ENCODE data around the gene RCE1.

Gene RCE1

DNA sequence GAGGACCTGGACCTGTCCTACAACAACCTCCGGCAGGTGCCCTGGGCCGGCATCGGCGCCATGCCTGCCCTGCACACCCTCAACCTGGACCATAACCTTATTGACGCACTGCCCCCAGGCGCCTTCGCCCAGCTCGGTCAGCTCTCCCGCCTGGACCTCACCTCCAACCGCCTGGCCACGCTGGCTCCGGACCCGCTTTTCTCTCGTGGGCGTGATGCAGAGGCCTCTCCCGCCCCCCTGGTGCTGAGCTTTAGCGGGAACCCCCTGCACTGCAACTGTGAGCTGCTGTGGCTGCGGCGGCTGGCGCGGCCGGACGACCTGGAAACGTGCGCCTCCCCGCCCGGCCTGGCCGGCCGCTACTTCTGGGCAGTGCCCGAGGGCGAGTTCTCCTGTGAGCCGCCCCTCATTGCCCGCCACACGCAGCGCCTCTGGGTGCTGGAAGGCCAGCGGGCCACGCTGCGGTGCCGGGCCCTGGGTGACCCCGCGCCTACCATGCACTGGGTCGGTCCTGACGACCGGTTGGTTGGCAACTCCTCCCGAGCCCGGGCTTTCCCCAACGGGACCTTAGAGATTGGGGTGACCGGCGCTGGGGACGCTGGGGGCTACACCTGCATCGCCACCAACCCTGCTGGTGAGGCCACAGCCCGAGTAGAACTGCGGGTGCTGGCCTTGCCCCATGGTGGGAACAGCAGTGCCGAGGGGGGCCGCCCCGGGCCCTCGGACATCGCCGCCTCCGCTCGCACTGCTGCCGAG is 15.1 kb downstream of the RCE1 start:
- no peak overlapping the region; the same call in 1 of the 2 replicates for H3K9ac ChIP-seq (ENCODE audit: low read depth, low read length)
- no peak overlapping the region for H2AFZ ChIP-seq (ENCODE audit: low read depth, low read length)
- H3K36me3 ChIP-seq (ENCODE audit: insufficient read depth, low read length), result peaks cover 41% of the 10 kb centered on the region
- DNase-seq (no peak), ATAC-seq (ENCODE audit: insufficient read depth, low read depth) (no peak)
- peaks cover 28% of the 10 kb centered on the region; the same call in 1 of the 2 replicates for H4K20me1 ChIP-seq (ENCODE audit: insufficient read depth, low read length)
- no peaks in the 10 kb centered on the region for H3K9me3 ChIP-seq (ENCODE audit: insufficient read depth, low read length, severe bottlenecking)
- H3K27me3 ChIP-seq (ENCODE audit: insufficient read depth, low read length, poor library complexity), result no peaks in the 10 kb centered on the region
- H3K4me2 ChIP-seq (ENCODE audit: insufficient read depth, low read length), result peak overlapping the region; percentile 88
- H3K79me2 ChIP-seq (ENCODE audit: insufficient read depth, low read length), result peaks cover 33% of the 10 kb centered on the region
- H3K27ac ChIP-seq (ENCODE audit: low read length), result no peak overlapping the region
- TF ChIP-seq EZH2 (IDR thresholded peaks at IDR 0.05; ENCODE audit: borderline replicate concordance, low read depth, low read length, severe bottlenecking), result no peak
- TF ChIP-seq, protein P1, sequence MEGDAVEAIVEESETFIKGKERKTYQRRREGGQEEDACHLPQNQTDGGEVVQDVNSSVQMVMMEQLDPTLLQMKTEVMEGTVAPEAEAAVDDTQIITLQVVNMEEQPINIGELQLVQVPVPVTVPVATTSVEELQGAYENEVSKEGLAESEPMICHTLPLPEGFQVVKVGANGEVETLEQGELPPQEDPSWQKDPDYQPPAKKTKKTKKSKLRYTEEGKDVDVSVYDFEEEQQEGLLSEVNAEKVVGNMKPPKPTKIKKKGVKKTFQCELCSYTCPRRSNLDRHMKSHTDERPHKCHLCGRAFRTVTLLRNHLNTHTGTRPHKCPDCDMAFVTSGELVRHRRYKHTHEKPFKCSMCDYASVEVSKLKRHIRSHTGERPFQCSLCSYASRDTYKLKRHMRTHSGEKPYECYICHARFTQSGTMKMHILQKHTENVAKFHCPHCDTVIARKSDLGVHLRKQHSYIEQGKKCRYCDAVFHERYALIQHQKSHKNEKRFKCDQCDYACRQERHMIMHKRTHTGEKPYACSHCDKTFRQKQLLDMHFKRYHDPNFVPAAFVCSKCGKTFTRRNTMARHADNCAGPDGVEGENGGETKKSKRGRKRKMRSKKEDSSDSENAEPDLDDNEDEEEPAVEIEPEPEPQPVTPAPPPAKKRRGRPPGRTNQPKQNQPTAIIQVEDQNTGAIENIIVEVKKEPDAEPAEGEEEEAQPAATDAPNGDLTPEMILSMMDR (IDR thresholded peaks at IDR 0.05; ENCODE audit: borderline replicate concordance, extremely low read depth, low read length, poor library complexity, severe bottlenecking), result no peak
- H3K4me1 ChIP-seq (ENCODE audit: insufficient read depth, low read length), result peaks cover 38% of the 10 kb centered on the region
- peak overlapping the region in 1 of 2 experiments; percentile 86; a peak in 1 of 4 replicates for H3K4me3 ChIP-seq (ENCODE audit: low read depth in 1 of 2, low read length in 2 of 2)

DNA sequence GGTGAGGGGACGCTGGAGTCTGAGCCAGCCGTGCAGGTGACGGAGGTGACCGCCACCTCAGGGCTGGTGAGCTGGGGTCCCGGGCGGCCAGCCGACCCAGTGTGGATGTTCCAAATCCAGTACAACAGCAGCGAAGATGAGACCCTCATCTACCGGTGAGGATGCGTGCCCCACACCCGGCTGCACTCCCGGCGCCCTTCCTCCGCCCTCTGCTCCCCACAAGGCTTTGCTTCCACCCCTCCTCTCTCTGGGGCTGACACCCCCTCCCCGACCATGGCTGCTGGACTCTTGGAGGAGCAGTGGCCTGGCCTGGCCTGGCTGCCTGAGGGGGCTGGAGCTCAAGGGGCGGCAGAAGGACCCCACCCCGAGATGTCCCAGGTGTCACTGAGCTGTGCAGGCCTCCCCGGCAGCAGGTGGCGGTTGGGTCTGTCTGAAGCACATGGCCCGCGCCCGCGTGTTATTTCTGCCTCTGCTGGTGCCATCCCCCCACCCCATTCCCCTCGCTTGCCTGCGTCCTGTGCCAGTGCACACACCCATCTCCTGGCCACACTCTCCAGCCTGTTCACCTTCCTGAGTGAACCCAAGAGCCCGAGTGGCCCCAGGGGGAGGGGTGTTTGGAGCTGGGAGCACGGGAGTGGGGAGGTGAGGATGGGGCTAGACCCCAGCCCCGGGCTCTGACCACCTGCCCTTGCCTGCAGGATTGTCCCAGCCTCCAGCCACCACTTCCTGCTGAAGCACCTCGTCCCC is 15.9 kb downstream of the RCE1 start:
- no peak overlapping the region; the same call in 1 of the 2 replicates for H3K27ac ChIP-seq (ENCODE audit: low read length)
- DNase-seq, result no peak

DNA sequence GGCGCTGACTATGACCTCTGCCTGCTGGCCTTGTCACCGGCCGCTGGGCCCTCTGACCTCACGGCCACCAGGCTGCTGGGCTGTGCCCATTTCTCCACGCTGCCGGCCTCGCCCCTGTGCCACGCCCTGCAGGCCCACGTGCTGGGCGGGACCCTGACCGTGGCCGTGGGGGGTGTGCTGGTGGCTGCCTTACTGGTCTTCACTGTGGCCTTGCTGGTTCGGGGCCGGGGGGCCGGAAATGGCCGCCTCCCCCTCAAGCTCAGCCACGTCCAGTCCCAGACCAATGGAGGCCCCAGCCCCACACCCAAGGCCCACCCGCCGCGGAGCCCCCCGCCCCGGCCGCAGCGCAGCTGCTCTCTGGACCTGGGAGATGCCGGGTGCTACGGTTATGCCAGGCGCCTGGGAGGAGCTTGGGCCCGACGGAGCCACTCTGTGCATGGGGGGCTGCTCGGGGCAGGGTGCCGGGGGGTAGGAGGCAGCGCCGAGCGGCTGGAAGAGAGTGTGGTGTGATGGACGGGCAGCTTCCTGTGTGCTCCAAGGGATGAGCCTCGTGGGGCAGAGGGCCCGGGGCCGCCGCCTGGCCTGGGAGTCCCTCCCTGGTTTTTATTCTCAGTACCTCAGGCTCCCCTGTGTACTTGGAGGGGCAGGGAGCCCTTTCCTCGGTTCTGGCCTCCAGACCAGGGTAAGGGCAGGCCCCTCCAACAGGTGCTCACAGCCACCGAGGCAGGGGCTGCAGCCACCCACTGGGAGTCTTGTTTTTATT is 16.6 kb downstream of the RCE1 start:
- TF ChIP-seq, protein P1 (IDR thresholded peaks at IDR 0.05; ENCODE audit: borderline replicate concordance, extremely low read depth, low read length, poor library complexity, severe bottlenecking), result no peak
- TF ChIP-seq EZH2 (IDR thresholded peaks at IDR 0.05; ENCODE audit: borderline replicate concordance, low read depth, low read length, severe bottlenecking), result no peak
- Histone ChIP-seq H4K20me1 (ENCODE audit: insufficient read depth, low read length) (peaks cover 28% of the 10 kb centered on the region; the same call in 1 of the 2 replicates), H3K9me3 (ENCODE audit: insufficient read depth, low read length, severe bottlenecking) (no peaks in the 10 kb centered on the region), H3K9ac (ENCODE audit: low read depth, low read length) (no peak overlapping the region), H3K4me3 (ENCODE audit: low read depth in 1 of 2, low read length in 2 of 2) (no peak overlapping the region), H3K79me2 (ENCODE audit: insufficient read depth, low read length) (peaks cover 33% of the 10 kb centered on the region), H3K36me3 (ENCODE audit: insufficient read depth, low read length) (peaks cover 41% of the 10 kb centered on the region), H2AFZ (ENCODE audit: low read depth, low read length) (no peak overlapping the region), H3K27ac (ENCODE audit: low read length) (no peak overlapping the region; the same call in 1 of the 2 replicates), H3K4me2 (ENCODE audit: insufficient read depth, low read length) (0 out of 2 replicates have a peak overlapping the region, but pooled peaks have one; percentile 88), H3K4me1 (ENCODE audit: insufficient read depth, low read length) (peaks cover 37% of the 10 kb centered on the region), H3K27me3 (ENCODE audit: insufficient read depth, low read length, poor library complexity) (no peaks in the 10 kb centered on the region)
- DNase-seq (no peak), ATAC-seq (ENCODE audit: insufficient read depth, low read depth) (no peak)

More for the DNA sequence above, 15.9 kb downstream of the RCE1 start:
- Histone ChIP-seq H4K20me1 (ENCODE audit: insufficient read depth, low read length) (peaks cover 28% of the 10 kb centered on the region; the same call in 1 of the 2 replicates), H3K27me3 (ENCODE audit: insufficient read depth, low read length, poor library complexity) (no peaks in the 10 kb centered on the region), H3K9me3 (ENCODE audit: insufficient read depth, low read length, severe bottlenecking) (no peaks in the 10 kb centered on the region), H2AFZ (ENCODE audit: low read depth, low read length) (no peak overlapping the region), H3K4me1 (ENCODE audit: insufficient read depth, low read length) (peaks cover 38% of the 10 kb centered on the region), H3K36me3 (ENCODE audit: insufficient read depth, low read length) (peaks cover 41% of the 10 kb centered on the region), H3K9ac (ENCODE audit: low read depth, low read length) (no peak overlapping the region), H3K4me3 (ENCODE audit: low read depth in 1 of 2, low read length in 2 of 2) (no peak overlapping the region), H3K4me2 (ENCODE audit: insufficient read depth, low read length) (peak overlapping the region; percentile 88), H3K79me2 (ENCODE audit: insufficient read depth, low read length) (peaks cover 33% of the 10 kb centered on the region)
- ATAC-seq (ENCODE audit: insufficient read depth, low read depth), result no peak
- TF ChIP-seq, protein P1 (IDR thresholded peaks at IDR 0.05; ENCODE audit: borderline replicate concordance, extremely low read depth, low read length, poor library complexity, severe bottlenecking), result no peak
- no peak for TF ChIP-seq EZH2 (IDR thresholded peaks at IDR 0.05; ENCODE audit: borderline replicate concordance, low read depth, low read length, severe bottlenecking)

Measured in DND-41 (cell line).